K562 (cell line): Measurements from ENCODE around the gene TSPAN14.

Experiments used
- BCL6 ChIP-seq: fragments of 250-450 bp; sonication (Bioruptor Pico); IDR thresholded peaks from 2 replicates; pipeline ENCODE4 v1.4.0; 2020
- NR3C1 ChIP-seq: sonication (generic); formaldehyde crosslinking; IDR thresholded peaks from 2 replicates; pipeline ENCODE4 v1.8.1; 2022; ENCODE audit warnings: missing genetic modification reagents
- POLR2A ChIP-seq: fragments of 450-650 bp; conservative IDR thresholded peaks from 2 replicates; pipeline ENCODE4 v1.6.1; 2016
- POU5F1 ChIP-seq: fragments of 150-350 bp; IDR thresholded peaks from 2 replicates; pipeline ENCODE4 v1.6.1; 2014; ENCODE audit warnings: borderline replicate concordance, low read length, low read depth, mild to moderate bottlenecking; ENCODE audit not compliant: partially characterized antibody
- PRPF4 ChIP-seq: fragments of 200-400 bp; formaldehyde crosslinking; IDR thresholded peaks from one replicate; pipeline ENCODE4 v1.6.1; 2017; ENCODE audit warnings: low read length, low read depth, mild to moderate bottlenecking; ENCODE audit not compliant: insufficient read depth, poor library complexity, severe bottlenecking
- RBBP5 ChIP-seq: fragments of 200-600 bp; sonication (generic); IDR thresholded peaks from 2 replicates; pipeline ENCODE4 v1.6.1; 2012; ENCODE audit warnings: borderline replicate concordance, mild to moderate bottlenecking, low read length, control low read depth, inconsistent platforms; ENCODE audit not compliant: insufficient read depth, poor library complexity, severe bottlenecking
- SAP30 ChIP-seq: fragments of 200-600 bp; sonication (generic); IDR thresholded peaks from 2 replicates; pipeline ENCODE4 v1.6.1; 2012; ENCODE audit warnings: borderline replicate concordance, low read depth, mild to moderate bottlenecking, moderate library complexity, low read length, control low read depth, inconsistent platforms; ENCODE audit not compliant: insufficient read depth, poor library complexity, severe bottlenecking
- SMAD1 ChIP-seq: fragments of 150-350 bp; IDR thresholded peaks from 2 replicates; pipeline ENCODE4 v1.6.1; 2014; ENCODE audit warnings: low read length, low read depth; ENCODE audit not compliant: partially characterized antibody
- TEAD4 ChIP-seq, 2 experiments: sonication (generic) in 1 of 2; formaldehyde crosslinking in 1 of 2; IDR thresholded peaks; 2 replicates each; pipeline versions ENCODE4 v1.6.1 to v1.8.0; 2012 to 2022; ENCODE audit warnings: borderline replicate concordance in 1 of 2, inconsistent platforms in 1 of 2, low read length in 1 of 2, mild to moderate bottlenecking in 1 of 2, missing genetic modification reagents in 1 of 2
- ZFP36 ChIP-seq: fragments of 150-350 bp; IDR thresholded peaks from 2 replicates; pipeline ENCODE4 v1.6.1; 2018; ENCODE audit warnings: low read length, low read depth; ENCODE audit not compliant: partially characterized antibody
- ZFX ChIP-seq: sonication (generic); formaldehyde crosslinking; IDR thresholded peaks from 2 replicates; pipeline ENCODE4 v1.8.0; 2022; ENCODE audit warnings: mild to moderate bottlenecking, missing genetic modification reagents, moderate library complexity
- TF ChIP-seq, protein P1 (sequence below): sonication (generic); formaldehyde crosslinking; IDR thresholded peaks from 2 replicates; pipeline ENCODE4 v1.9.0; 2022; ENCODE audit warnings: mild to moderate bottlenecking, missing genetic modification reagents
- TF ChIP-seq, protein P2 (sequence below), 2 experiments: fragments of 450-650 bp in 1 of 2; sonication (generic) in 1 of 2; formaldehyde crosslinking in 1 of 2; IDR thresholded peaks in 1 of 2; conservative IDR thresholded peaks in 1 of 2; 2 replicates each; pipeline versions ENCODE4 v1.6.1 to v1.8.1; 2016 to 2023; ENCODE audit warnings: mild to moderate bottlenecking in 2 of 2, moderate library complexity in 2 of 2, inconsistent platforms in 1 of 2, missing genetic modification reagents in 1 of 2
- TF ChIP-seq, protein P3 (sequence below), 2 experiments: fragments of 450-650 bp; conservative IDR thresholded peaks; 2 replicates each; pipeline ENCODE4 v1.6.1; 2017; ENCODE audit warnings: mild to moderate bottlenecking in 2 of 2, moderate library complexity in 2 of 2

DNA sequence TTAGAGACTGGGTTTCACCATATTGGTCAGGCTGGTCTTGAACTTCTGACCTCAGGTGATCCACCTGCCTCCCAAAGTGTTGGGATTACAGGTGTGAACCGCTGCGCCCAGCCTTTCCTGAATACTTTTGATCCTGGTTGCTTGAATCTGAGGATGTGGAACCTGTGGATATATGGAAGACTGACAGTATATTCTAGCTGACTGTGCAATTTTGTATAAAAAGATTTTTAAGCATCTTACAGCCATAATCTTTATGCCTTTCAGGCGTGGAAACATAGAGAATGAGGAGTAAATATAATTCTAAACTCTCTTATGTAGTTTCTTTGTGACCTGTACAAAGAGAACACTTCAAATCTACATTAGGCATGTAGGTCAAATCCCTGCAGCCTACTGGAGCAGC, 16.2 kb downstream of the TSPAN14 start:
- TF ChIP-seq BCL6 (CRISPR knock-in tag) (no peak), RBBP5 (no peak), SMAD1 (no peak), PRPF4 (no peak), ZFX (CRISPR knock-in tag) (no peak), SAP30 (no peak), POU5F1 (no peak), TEAD4 (IDR thresholded peaks at IDR 0.05; ENCODE audit: low read length) (no peak), TEAD4 (CRISPR knock-in tag; IDR thresholded peaks at IDR 0.05; ENCODE audit: borderline replicate concordance) (no peak), NR3C1 (CRISPR knock-in tag) (no peak), ZFP36 (no peak), POLR2A (no peak)
- TF ChIP-seq, protein P1, sequence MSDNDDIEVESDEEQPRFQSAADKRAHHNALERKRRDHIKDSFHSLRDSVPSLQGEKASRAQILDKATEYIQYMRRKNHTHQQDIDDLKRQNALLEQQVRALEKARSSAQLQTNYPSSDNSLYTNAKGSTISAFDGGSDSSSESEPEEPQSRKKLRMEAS (CRISPR knock-in tag): no peak
- TF ChIP-seq, protein P2, sequence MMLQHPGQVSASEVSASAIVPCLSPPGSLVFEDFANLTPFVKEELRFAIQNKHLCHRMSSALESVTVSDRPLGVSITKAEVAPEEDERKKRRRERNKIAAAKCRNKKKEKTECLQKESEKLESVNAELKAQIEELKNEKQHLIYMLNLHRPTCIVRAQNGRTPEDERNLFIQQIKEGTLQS (IDR thresholded peaks at IDR 0.05): no peak
- TF ChIP-seq, protein P2 (CRISPR knock-in tag; conservative IDR thresholded peaks at IDR 0.05): no peak
- TF ChIP-seq, protein P3, sequence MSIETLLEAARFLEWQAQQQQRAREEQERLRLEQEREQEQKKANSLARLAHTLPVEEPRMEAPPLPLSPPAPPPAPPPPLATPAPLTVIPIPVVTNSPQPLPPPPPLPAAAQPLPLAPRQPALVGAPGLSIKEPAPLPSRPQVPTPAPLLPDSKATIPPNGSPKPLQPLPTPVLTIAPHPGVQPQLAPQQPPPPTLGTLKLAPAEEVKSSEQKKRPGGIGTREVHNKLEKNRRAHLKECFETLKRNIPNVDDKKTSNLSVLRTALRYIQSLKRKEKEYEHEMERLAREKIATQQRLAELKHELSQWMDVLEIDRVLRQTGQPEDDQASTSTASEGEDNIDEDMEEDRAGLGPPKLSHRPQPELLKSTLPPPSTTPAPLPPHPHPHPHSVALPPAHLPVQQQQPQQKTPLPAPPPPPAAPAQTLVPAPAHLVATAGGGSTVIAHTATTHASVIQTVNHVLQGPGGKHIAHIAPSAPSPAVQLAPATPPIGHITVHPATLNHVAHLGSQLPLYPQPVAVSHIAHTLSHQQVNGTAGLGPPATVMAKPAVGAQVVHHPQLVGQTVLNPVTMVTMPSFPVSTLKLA (conservative IDR thresholded peaks at IDR 0.05): no peak
